Pancreas (tissue), 10 donors: ENCODE data around the gene KCNK10. TPM values are rescaled to one million over a fixed set of nuclear protein-coding genes. Genes with fewer than 3 reads are reported as not detected.

Source experiments
- ATAC-seq, 4 donors: fragments of 200-7000 bp; cut with Tn5 transposase; one replicate each; pipeline versions ENCODE4 v1.8.0 to v1.9.1; 2020; ENCODE audit warnings: mild to moderate bottlenecking in 4 of 4, moderate library complexity in 4 of 4
- DNase-seq, 6 donors: peaks; one replicate each; pipeline ENCODE4 v3.0.0-alpha.2; 2020
- FAIRE-seq: peaks from 2 replicates; lab custom pipeline; 2012; peaks lifted over from hg19 to GRCh38; lab: Jason Lieb, UNC
- H3K27ac ChIP-seq, 4 donors: fragments of 200-600 bp; sonication (generic); 1 replicate in 3 of 4; 2 replicates in 1 of 4; pipeline versions ENCODE4 v1.5.0 to v1.8.0; 2020
- H3K27me3 ChIP-seq, 4 donors: fragments of 200-600 bp; one replicate each; pipeline ENCODE4 v1.8.0; 2021
- H3K36me3 ChIP-seq, 3 donors: fragments of 200-600 bp; sonication (generic) in 1 of 3; one replicate each; pipeline versions ENCODE4 v1.5.0 to v1.8.0; 2020 to 2021
- H3K4me1 ChIP-seq, 3 donors: fragments of 200-600 bp; one replicate each; pipeline ENCODE4 v1.8.0; 2021
- H3K4me3 ChIP-seq, 4 donors: fragments of 200-600 bp; sonication (generic) in 2 of 4; one replicate each; pipeline versions ENCODE4 v1.5.0 to v1.8.0; 2020 to 2021
- H3K9me3 ChIP-seq, 4 donors: fragments of 200-600 bp; one replicate each; pipeline ENCODE4 v1.8.0; 2021
- WGBS, 2 donors: extraction: QIAGEN DNeasy Blood & Tissue Kit; methylation state at CpG; one replicate each; pipeline ENCODE4 v1.1.7; 2013; 5-methylcytosine and 5-hydroxymethylcytosine counted together
- intact Hi-C, 3 donors: fragments of 100-400 bp; cut with DNase I; formaldehyde crosslinking; loops; one replicate each; pipeline versions ENCODE4 v1.11.1 to v1.14.2; 2022
- polyA plus RNA-seq, 2 donors: library from polyadenylated mRNA; stranded (reverse); fragments of 200-250 nt; gene quantifications; one replicate each; pipeline ENCODE4 v1.2.3, GENCODE V29; 2013
- total RNA-seq, 6 donors: library from RNA; stranded (reverse); fragmentation: NEBNext Ultra II Directional in 4 of 6; extraction: Animal tissue kit (Norgen Biotek cat#: 25700) in 4 of 6; gene quantifications; one replicate each; pipeline versions ENCODE4 v1.2.1 to v1.2.4, GENCODE V29; 2021 to 2023
- TF ChIP-seq, protein P1 (sequence below), 4 donors: fragments of 200-600 bp; sonication (generic) in 3 of 4; IDR thresholded peaks; one replicate each; pipeline versions ENCODE4 v1.5.0 to v1.8.0; 2021; ENCODE audit warnings: antibody characterized with exemption in 4 of 4
- donor health status: healthy with polysubstance abuse.
- donor health status: DM: no; HTN: no; CAD: no; lungs with moderate emphysema.
- donor health status: DM: no; HTN: no; CAD: no.
- donor health status: control.
- donor health status: control.
- donor health status: Bipolar disorder and iron deficiency.
- donor health status: DM: yes; HTN: yes; CAD: no.
- donor health status: DM: no; HTN: no; CAD: no.
- donor health status: DM: no; HTN: no; CAD: no.
- donor health status: DM: yes; HTN: yes; CAD: no.

KCNK10 gene
- total and polyA plus RNA-seq, 8 donors, result 0.42 to 2.3 (median 1.1) TPM

DNA sequence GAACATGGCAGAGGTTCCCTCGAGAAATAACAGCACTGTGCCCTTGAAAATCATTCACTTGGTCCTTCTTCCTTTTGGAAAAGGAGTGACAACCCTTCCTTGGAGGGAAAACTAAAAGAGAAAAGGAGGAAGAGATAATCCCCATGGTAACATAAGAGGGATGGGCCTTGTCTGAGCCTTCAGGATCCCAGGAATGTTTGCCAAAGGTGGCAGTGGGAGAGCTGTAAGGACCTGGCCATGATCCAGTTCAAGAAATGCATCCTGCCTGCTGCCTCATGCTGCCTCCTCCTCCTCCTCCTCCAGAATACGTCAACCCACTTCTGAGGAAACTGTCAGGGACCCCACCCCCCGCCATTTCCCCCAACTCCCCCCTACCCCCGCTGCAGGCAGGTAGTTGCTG is 118.8 kb downstream of the KCNK10 start:
- DNase-seq, result no peak
- Histone ChIP-seq H3K4me3 (no peak overlapping the region), H3K36me3 (no peaks in the 10 kb centered on the region), H3K4me1 (no peaks in the 10 kb centered on the region), H3K9me3 (no peaks in the 10 kb centered on the region), H3K27me3 (no peaks in the 10 kb centered on the region), H3K27ac (no peak overlapping the region)
- 54 to 73% methylated on average over 4 of the region's 4 CpGs for WGBS, 2 donors
- intact Hi-C loops, result no loop called here
- FAIRE-seq, result no peak
- ATAC-seq, result no peak
- TF ChIP-seq, protein P1, sequence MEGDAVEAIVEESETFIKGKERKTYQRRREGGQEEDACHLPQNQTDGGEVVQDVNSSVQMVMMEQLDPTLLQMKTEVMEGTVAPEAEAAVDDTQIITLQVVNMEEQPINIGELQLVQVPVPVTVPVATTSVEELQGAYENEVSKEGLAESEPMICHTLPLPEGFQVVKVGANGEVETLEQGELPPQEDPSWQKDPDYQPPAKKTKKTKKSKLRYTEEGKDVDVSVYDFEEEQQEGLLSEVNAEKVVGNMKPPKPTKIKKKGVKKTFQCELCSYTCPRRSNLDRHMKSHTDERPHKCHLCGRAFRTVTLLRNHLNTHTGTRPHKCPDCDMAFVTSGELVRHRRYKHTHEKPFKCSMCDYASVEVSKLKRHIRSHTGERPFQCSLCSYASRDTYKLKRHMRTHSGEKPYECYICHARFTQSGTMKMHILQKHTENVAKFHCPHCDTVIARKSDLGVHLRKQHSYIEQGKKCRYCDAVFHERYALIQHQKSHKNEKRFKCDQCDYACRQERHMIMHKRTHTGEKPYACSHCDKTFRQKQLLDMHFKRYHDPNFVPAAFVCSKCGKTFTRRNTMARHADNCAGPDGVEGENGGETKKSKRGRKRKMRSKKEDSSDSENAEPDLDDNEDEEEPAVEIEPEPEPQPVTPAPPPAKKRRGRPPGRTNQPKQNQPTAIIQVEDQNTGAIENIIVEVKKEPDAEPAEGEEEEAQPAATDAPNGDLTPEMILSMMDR (IDR thresholded peaks at IDR 0.05), result no peak

DNA sequence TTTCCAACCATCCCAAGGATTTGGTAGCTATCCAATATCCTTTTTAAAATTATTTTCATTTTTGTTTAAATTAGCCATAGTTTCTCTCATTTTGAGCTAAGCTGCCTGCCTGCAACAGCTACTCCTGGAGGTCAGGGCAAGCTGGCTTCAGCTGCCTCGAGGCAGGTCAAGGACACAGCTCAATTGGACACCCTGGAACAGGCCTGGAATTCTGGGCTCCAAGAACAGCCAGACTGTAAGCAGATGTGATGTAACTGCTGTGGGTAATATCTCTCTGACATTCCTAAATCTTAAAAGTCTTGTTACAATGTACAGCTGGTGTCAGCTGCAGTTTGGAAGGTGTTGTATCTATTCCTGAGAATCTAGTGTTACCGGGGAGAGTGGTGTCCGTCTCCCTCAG is 119.8 kb downstream of the KCNK10 start:
- Histone ChIP-seq H3K4me1 (no peaks in the 10 kb centered on the region), H3K4me3 (no peak overlapping the region), H3K9me3 (no peaks in the 10 kb centered on the region), H3K27ac (no peak overlapping the region), H3K27me3 (no peaks in the 10 kb centered on the region), H3K36me3 (no peaks in the 10 kb centered on the region)
- FAIRE-seq (no peak), DNase-seq (no peak), ATAC-seq (no peak)
- TF ChIP-seq, protein P1 (IDR thresholded peaks at IDR 0.05), result no peak
- intact Hi-C loops, result no loop called here
- WGBS, 2 donors, result 65% methylated on average over 3 of the region's 3 CpGs

DNA sequence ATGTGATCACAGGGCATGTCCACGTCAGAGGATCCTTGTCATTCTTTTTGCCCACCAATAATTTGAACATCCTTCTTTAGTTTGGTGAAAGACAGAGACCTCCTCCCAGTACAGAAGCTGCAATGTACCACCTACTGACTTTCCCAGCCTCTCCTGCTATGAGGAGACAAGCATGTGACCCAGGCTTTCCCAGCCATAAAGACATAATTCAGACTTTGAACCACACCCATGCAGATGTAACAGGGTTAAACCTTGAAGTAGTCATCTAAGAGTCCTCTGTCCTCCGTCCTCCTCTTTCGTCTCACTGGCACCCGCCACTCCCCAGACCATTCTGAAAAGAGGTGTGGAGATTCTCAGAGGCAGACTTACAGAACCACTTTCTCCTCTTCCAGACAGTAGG is 120.8 kb downstream of the KCNK10 start:
- Histone ChIP-seq H3K36me3 (no peaks in the 10 kb centered on the region), H3K4me3 (no peak overlapping the region), H3K27ac (no peak overlapping the region), H3K9me3 (no peaks in the 10 kb centered on the region), H3K4me1 (no peaks in the 10 kb centered on the region), H3K27me3 (no peaks in the 10 kb centered on the region)
- no peak for FAIRE-seq
- DNase-seq, result no peak
- intact Hi-C loops, result no loop called here
- TF ChIP-seq, protein P1 (IDR thresholded peaks at IDR 0.05), result no peak
- WGBS, 2 donors, result 86 to 93% methylated on average over 4 of the region's 4 CpGs
- ATAC-seq, result no peak

DNA sequence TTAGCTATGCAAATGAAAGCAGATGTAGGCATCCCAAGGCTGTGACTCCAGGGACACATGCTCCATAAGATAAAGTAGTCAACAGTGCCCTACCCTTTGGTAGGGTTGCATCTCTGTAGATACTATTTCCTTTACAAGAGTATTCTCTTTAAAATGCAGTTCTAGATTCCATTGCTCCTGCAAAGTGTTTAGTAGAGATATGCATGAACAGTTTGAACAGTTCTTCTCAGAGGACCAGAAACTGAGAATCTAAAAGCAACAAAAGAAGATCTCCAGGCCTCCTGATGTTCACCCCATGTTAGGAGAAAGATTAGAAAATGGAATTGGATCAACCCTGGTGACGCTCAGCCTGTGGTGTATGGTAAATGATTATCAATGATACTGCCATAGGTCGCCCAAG is 121.2 kb downstream of the KCNK10 start:
- no peak for DNase-seq
- H3K4me1 ChIP-seq, result no peaks in the 10 kb centered on the region
- H3K9me3 ChIP-seq, result no peaks in the 10 kb centered on the region
- FAIRE-seq, result no peak
- intact Hi-C loops, result no loop called here
- H3K27me3 ChIP-seq, result no peaks in the 10 kb centered on the region
- no peak overlapping the region for H3K4me3 ChIP-seq
- WGBS, 2 donors, result 88 to 91% methylated on average over 2 of the region's 2 CpGs
- TF ChIP-seq, protein P1 (IDR thresholded peaks at IDR 0.05), result no peak
- ATAC-seq, result no peak
- no peak overlapping the region for H3K27ac ChIP-seq
- H3K36me3 ChIP-seq, result no peaks in the 10 kb centered on the region

DNA sequence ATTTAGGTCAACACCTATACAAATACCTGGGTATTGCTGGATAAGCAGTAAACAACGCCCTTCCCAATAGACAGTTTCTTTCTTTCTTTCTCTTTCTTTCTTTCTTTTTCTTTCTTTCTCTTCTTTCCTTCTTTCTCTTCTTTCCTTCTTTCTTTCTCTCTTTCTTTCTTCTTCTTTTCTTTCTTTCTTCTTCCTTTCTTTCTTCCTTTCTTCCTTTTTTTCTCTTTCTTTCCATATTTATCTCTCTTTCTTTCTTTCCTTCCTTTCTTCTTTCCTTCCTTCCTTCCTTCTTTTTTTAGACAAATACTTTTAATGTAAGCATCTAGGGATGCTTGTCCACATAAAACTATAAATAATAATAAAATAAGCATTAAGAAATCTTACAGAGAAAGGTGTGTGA is 123.2 kb downstream of the KCNK10 start:
- 91 to 94% methylated on average over 1 of the region's 1 CpG for WGBS, 2 donors
- ATAC-seq, result no peak

More for the DNA sequence above, 123.2 kb downstream of the KCNK10 start:
- Histone ChIP-seq H3K27ac (no peak overlapping the region), H3K9me3 (no peaks in the 10 kb centered on the region), H3K27me3 (no peaks in the 10 kb centered on the region), H3K36me3 (no peaks in the 10 kb centered on the region), H3K4me1 (no peaks in the 10 kb centered on the region), H3K4me3 (no peak overlapping the region)
- FAIRE-seq, result no peak
- TF ChIP-seq, protein P1 (IDR thresholded peaks at IDR 0.05), result no peak
- intact Hi-C loops, result loop anchor here in 1 of 3 donors (10.0 kb wide), 1 partner anchor 355 kb away; the partner anchor contains the start of gene PTPN21
- no peak for DNase-seq
